ENCODE measurements around the gene LEMD1.

LEMD1 gene

DNA sequence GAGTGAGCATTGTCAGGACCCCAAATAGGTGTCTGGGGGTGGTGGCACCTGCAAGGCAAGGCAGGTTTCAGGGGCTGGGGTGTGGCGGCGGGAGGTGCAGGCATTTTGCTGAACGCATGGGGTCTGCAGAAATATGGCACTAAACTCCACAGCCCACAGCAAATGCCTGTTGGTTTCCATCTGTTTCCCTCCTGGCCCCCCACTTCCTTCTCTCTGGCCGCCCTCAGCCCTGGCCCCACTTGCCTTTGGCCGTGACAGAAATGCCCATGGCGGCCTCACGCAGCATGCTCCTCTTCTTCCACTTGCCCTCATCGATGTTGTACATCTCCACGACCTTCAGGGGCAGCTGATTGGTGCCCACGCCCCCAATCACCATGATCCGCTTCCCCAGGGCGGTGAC is 78.9 kb downstream of the LEMD1 start:
- H3K4me1 ChIP-seq (ENCODE audit: control insufficient read depth in 1 of 2, insufficient read depth in 2 of 2, low read length in 2 of 2), result peaks cover 9 to 24% of the 10 kb centered on the region in 2 experiments
- no CpG with 5 or more reads among the region's 12 CpGs for WGBS (ENCODE audit: extremely low coverage, insufficient coverage, insufficient read length)
- peaks cover 15% of the 10 kb centered on the region for H3K27me3 ChIP-seq (ENCODE audit: insufficient read depth, low read length)
- no peak overlapping the region for H3K9ac ChIP-seq (ENCODE audit: low read length)
- no peak overlapping the region for H4K8ac ChIP-seq (ENCODE audit: low read depth, low read length)
- no peak overlapping the region for H4K12ac ChIP-seq (ENCODE audit: low read depth, low read length)
- H3K14ac ChIP-seq (ENCODE audit: low read length), result no peak overlapping the region
- H3K4me3 ChIP-seq (ENCODE audit: low read depth, low read length), result peak overlapping the region; percentile 66
- no peaks in the 10 kb centered on the region for H3K79me2 ChIP-seq (ENCODE audit: control insufficient read depth, insufficient read depth, low read length, poor library complexity)
- no peak overlapping the region for H3K18ac ChIP-seq (ENCODE audit: low read length)
- H3K27ac ChIP-seq (ENCODE audit: low read depth, low read length), result no peak overlapping the region
- H3K79me1 ChIP-seq (ENCODE audit: low read length), result peaks cover 11% of the 10 kb centered on the region
- H3K9me3 ChIP-seq (ENCODE audit: insufficient read depth, low read depth, low read length), result peaks cover 10% of the 10 kb centered on the region
- H2BK5ac ChIP-seq (ENCODE audit: low read depth, low read length, poor library complexity), result no peak overlapping the region
- H2BK12ac ChIP-seq (ENCODE audit: low read length), result no peak overlapping the region
- H2AK5ac ChIP-seq (ENCODE audit: low read length), result no peak overlapping the region
- H3K23ac ChIP-seq (ENCODE audit: low read length), result no peak overlapping the region
- H2AFZ ChIP-seq (ENCODE audit: insufficient read depth, low read length, poor library complexity), result no peak overlapping the region
- no peak overlapping the region for H2BK120ac ChIP-seq (ENCODE audit: insufficient read depth, low read length, poor library complexity)
- no peak for DNase-seq
- H3K4ac ChIP-seq (ENCODE audit: low read depth, low read length), result no peak overlapping the region
- no peaks in the 10 kb centered on the region for H3K36me3 ChIP-seq (ENCODE audit: control insufficient read depth in 1 of 2, insufficient read depth in 2 of 2, low read length in 2 of 2)
- H3K4me2 ChIP-seq (ENCODE audit: low read length), result peak overlapping the region; percentile 79
- no peak overlapping the region for H4K91ac ChIP-seq (ENCODE audit: low read depth, low read length)

DNA sequence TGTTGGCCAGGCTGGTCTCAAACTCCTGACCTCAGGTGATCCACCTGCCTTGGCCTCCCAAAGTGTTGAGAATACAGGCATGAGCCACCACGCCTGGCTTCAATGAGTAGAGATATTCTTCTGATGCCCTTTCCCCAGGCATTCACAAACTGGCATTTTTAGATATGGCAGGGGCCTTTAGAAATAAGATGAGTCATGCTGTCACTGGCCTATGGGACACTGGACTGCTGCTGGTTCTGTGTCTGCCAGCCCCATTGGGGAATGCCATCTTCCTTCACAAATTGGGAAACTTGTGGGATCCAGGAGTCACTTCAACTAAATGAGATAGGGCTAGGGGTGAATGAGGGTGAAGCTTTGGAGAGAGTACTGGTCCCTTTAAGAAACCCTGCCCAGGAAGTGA is 81.2 kb downstream of the LEMD1 start:
- WGBS (ENCODE audit: extremely low coverage, insufficient coverage, insufficient read length), result no CpG with 5 or more reads among the region's 1 CpG
- Histone ChIP-seq H3K4me2 (ENCODE audit: low read length) (no peak overlapping the region), H3K9me3 (ENCODE audit: insufficient read depth, low read depth, low read length) (peaks cover 10% of the 10 kb centered on the region), H3K27me3 (ENCODE audit: insufficient read depth, low read length) (peaks cover 15% of the 10 kb centered on the region), H2AFZ (ENCODE audit: insufficient read depth, low read length, poor library complexity) (no peak overlapping the region), H3K79me1 (ENCODE audit: low read length) (peaks cover 3% of the 10 kb centered on the region), H2BK5ac (ENCODE audit: low read depth, low read length, poor library complexity) (no peak overlapping the region), H3K36me3 (ENCODE audit: control insufficient read depth in 1 of 2, insufficient read depth in 2 of 2, low read length in 2 of 2) (peaks cover 0 to 2% of the 10 kb centered on the region in 2 experiments), H3K4me1 (ENCODE audit: control insufficient read depth in 1 of 2, insufficient read depth in 2 of 2, low read length in 2 of 2) (peaks cover 8 to 15% of the 10 kb centered on the region in 2 experiments), H3K4me3 (ENCODE audit: low read depth, low read length) (no peak overlapping the region), H3K18ac (ENCODE audit: low read length) (no peak overlapping the region), H2BK12ac (ENCODE audit: low read length) (no peak overlapping the region), H3K23ac (ENCODE audit: low read length) (no peak overlapping the region), H3K14ac (ENCODE audit: low read length) (no peak overlapping the region), H3K9ac (ENCODE audit: low read length) (no peak overlapping the region), H3K4ac (ENCODE audit: low read depth, low read length) (no peak overlapping the region), H2AK5ac (ENCODE audit: low read length) (no peak overlapping the region), H3K27ac (ENCODE audit: low read depth, low read length) (no peak overlapping the region), H4K12ac (ENCODE audit: low read depth, low read length) (no peak overlapping the region), H3K79me2 (ENCODE audit: control insufficient read depth, insufficient read depth, low read length, poor library complexity) (no peaks in the 10 kb centered on the region), H2BK120ac (ENCODE audit: insufficient read depth, low read length, poor library complexity) (no peak overlapping the region), H4K91ac (ENCODE audit: low read depth, low read length) (no peak overlapping the region), H4K8ac (ENCODE audit: low read depth, low read length) (no peak overlapping the region)
- DNase-seq, result no peak

DNA sequence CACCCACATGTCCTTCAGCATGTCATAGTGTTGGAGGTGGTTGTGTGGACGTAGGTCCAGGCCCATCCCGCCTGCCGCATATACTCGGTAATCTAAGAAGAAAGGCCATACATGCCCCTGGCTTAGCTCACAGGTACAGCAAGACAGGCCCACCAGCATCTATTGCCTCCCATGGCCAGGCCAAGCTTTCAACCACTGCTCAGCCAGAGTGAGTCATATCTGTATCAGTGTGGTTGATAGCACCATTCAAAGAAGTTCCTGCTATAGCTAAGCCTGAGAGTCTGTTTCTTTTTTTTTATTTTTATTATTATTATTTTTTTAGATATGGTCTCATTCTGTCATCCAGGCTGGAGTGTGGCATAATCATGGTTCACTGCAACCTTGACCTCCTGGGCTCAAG is 82.1 kb downstream of the LEMD1 start:
- H2AK5ac ChIP-seq (ENCODE audit: low read length), result no peak overlapping the region
- no CpG with 5 or more reads among the region's 4 CpGs for WGBS (ENCODE audit: extremely low coverage, insufficient coverage, insufficient read length)
- no peak overlapping the region for H2BK5ac ChIP-seq (ENCODE audit: low read depth, low read length, poor library complexity)
- no peak overlapping the region for H3K23ac ChIP-seq (ENCODE audit: low read length)
- H4K12ac ChIP-seq (ENCODE audit: low read depth, low read length), result no peak overlapping the region
- H3K79me2 ChIP-seq (ENCODE audit: control insufficient read depth, insufficient read depth, low read length, poor library complexity), result no peaks in the 10 kb centered on the region
- H3K9ac ChIP-seq (ENCODE audit: low read length), result no peak overlapping the region
- H2BK12ac ChIP-seq (ENCODE audit: low read length), result no peak overlapping the region
- no peak overlapping the region for H3K4me3 ChIP-seq (ENCODE audit: low read depth, low read length)
- peaks cover 13% of the 10 kb centered on the region for H3K27me3 ChIP-seq (ENCODE audit: insufficient read depth, low read length)
- peaks cover 0 to 2% of the 10 kb centered on the region in 2 experiments for H3K36me3 ChIP-seq (ENCODE audit: control insufficient read depth in 1 of 2, insufficient read depth in 2 of 2, low read length in 2 of 2)
- peaks cover 3% of the 10 kb centered on the region for H3K79me1 ChIP-seq (ENCODE audit: low read length)
- H2BK120ac ChIP-seq (ENCODE audit: insufficient read depth, low read length, poor library complexity), result no peak overlapping the region
- H3K14ac ChIP-seq (ENCODE audit: low read length), result no peak overlapping the region
- H3K4me1 ChIP-seq (ENCODE audit: control insufficient read depth in 1 of 2, insufficient read depth in 2 of 2, low read length in 2 of 2), result peaks cover 8 to 14% of the 10 kb centered on the region in 2 experiments
- H4K8ac ChIP-seq (ENCODE audit: low read depth, low read length), result no peak overlapping the region
- H3K18ac ChIP-seq (ENCODE audit: low read length), result no peak overlapping the region
- H4K91ac ChIP-seq (ENCODE audit: low read depth, low read length), result no peak overlapping the region
- DNase-seq, result no peak
- no peak overlapping the region for H2AFZ ChIP-seq (ENCODE audit: insufficient read depth, low read length, poor library complexity)
- no peak overlapping the region for H3K4me2 ChIP-seq (ENCODE audit: low read length)
- H3K27ac ChIP-seq (ENCODE audit: low read depth, low read length), result no peak overlapping the region
- no peak overlapping the region for H3K4ac ChIP-seq (ENCODE audit: low read depth, low read length)
- peaks cover 10% of the 10 kb centered on the region for H3K9me3 ChIP-seq (ENCODE audit: insufficient read depth, low read depth, low read length)

DNA sequence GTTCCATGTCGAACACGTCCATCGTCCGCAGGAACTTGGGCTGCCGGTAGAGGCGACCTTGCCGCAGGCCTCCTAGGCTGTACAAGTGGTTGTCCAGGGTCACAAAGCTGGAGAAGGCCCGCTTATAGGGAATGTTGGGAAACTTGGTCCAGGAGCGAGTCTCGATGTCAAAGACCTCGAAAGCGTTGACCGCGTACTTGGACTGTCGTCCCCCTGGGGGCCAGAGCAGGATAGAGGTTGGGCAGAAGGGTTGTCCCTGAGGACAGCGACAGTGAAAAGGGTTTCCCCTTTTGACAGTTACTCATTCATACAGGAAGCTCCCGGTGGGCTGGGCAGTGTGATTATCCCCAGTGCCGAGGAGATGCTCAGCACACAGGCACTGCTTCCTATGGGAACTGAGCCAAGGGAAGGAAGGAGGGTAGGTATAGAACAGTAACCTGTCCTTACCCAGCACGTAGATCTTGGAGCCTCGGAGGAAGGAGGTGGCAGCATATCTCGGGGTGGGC is 82.6 kb downstream of the LEMD1 start:
- Histone ChIP-seq H3K18ac (ENCODE audit: low read length) (no peak overlapping the region), H3K4me2 (ENCODE audit: low read length) (no peak overlapping the region), H2AFZ (ENCODE audit: insufficient read depth, low read length, poor library complexity) (no peak overlapping the region), H3K79me1 (ENCODE audit: low read length) (peaks cover 3% of the 10 kb centered on the region), H3K9ac (ENCODE audit: low read length) (no peak overlapping the region), H2BK12ac (ENCODE audit: low read length) (no peak overlapping the region), H3K27me3 (ENCODE audit: insufficient read depth, low read length) (peaks cover 11% of the 10 kb centered on the region), H3K9me3 (ENCODE audit: insufficient read depth, low read depth, low read length) (peaks cover 10% of the 10 kb centered on the region), H4K8ac (ENCODE audit: low read depth, low read length) (no peak overlapping the region), H3K4ac (ENCODE audit: low read depth, low read length) (no peak overlapping the region), H2BK5ac (ENCODE audit: low read depth, low read length, poor library complexity) (no peak overlapping the region), H3K79me2 (ENCODE audit: control insufficient read depth, insufficient read depth, low read length, poor library complexity) (no peaks in the 10 kb centered on the region), H3K4me1 (ENCODE audit: control insufficient read depth in 1 of 2, insufficient read depth in 2 of 2, low read length in 2 of 2) (peaks cover 8 to 10% of the 10 kb centered on the region in 2 experiments), H4K12ac (ENCODE audit: low read depth, low read length) (no peak overlapping the region), H2AK5ac (ENCODE audit: low read length) (no peak overlapping the region), H2BK120ac (ENCODE audit: insufficient read depth, low read length, poor library complexity) (no peak overlapping the region), H3K27ac (ENCODE audit: low read depth, low read length) (no peak overlapping the region), H3K23ac (ENCODE audit: low read length) (no peak overlapping the region), H4K91ac (ENCODE audit: low read depth, low read length) (no peak overlapping the region), H3K14ac (ENCODE audit: low read length) (no peak overlapping the region), H3K4me3 (ENCODE audit: low read depth, low read length) (no peak overlapping the region), H3K36me3 (ENCODE audit: control insufficient read depth in 1 of 2, insufficient read depth in 2 of 2, low read length in 2 of 2) (peaks cover 0 to 2% of the 10 kb centered on the region in 2 experiments)
- no CpG with 5 or more reads among the region's 21 CpGs for WGBS (ENCODE audit: extremely low coverage, insufficient coverage, insufficient read length)
- DNase-seq, result no peak

Data from trophoblast cell (in vitro differentiated cells and primary cell).